ENCODE data around the gene TMIGD3. TPM values are rescaled to one million over a fixed set of nuclear protein-coding genes. Genes with fewer than 3 reads are reported as not detected.

The TMIGD3 gene
- total RNA-seq, 2 experiments from 2014 or later, result not detected

- Mint-ChIP-seq H3K27ac (no peak overlapping the region), H3K4me3 (no peak overlapping the region)
- POLR2A ChIA-PET, result no interaction called here
Measured at GRCh38 chr1:111540928-111541327, 37.5 kb upstream of the TMIGD3 start.

GRCh38 chr1:111538343-111539025, 35.1 kb upstream of the TMIGD3 start:
- CTCF ChIA-PET, result no interaction called here
- no peaks in the 10 kb centered on the region for H3K9me3 Mint-ChIP-seq

More at GRCh38 chr1:111540928-111541327, 37.5 kb upstream of the TMIGD3 start:
- no peak for ATAC-seq (ENCODE audit: poor library complexity)
- no peak overlapping the region for H3K4me3 ChIP-seq (ENCODE audit: low read length)
- no peaks in the 10 kb centered on the region for H3K4me1 Mint-ChIP-seq (ENCODE audit: low read depth)
- intact Hi-C loops (cut with DNase I, micrococcal nuclease), result no loop called here
- H3K27ac ChIP-seq (ENCODE audit: low read depth in 1 of 2, low read length in 2 of 2), result no peak overlapping the region
- H3K27me3 Mint-ChIP-seq, result no peaks in the 10 kb centered on the region
- DNase-seq, result no peak
- no peaks in the 10 kb centered on the region for H3K9me3 Mint-ChIP-seq
- no peak for TF ChIP-seq CTCF (IDR thresholded peaks at IDR 0.05)
- no peaks in the 10 kb centered on the region for H3K9me3 ChIP-seq (ENCODE audit: control insufficient read depth in 1 of 2, insufficient read depth in 1 of 2, low read length in 2 of 2)
- CTCF ChIA-PET, result interaction anchor here (1.2 kb wide), 1 partner anchor 11 kb away, joined by 4 read pairs; no protein-coding TSS in a partner anchor
- no peaks in the 10 kb centered on the region for H3K4me1 ChIP-seq (ENCODE audit: insufficient read depth, low read length)
- H3K27me3 ChIP-seq (ENCODE audit: control insufficient read depth in 1 of 2, insufficient read depth in 2 of 2, low read length in 2 of 2), result no peaks in the 10 kb centered on the region
- no peaks in the 10 kb centered on the region for H3K36me3 Mint-ChIP-seq (ENCODE audit: low read depth)
- no peaks in the 10 kb centered on the region for H3K36me3 ChIP-seq (ENCODE audit: insufficient read depth, low read length)

GRCh38 chr1:111535256-111536191, 32.1 kb upstream of the TMIGD3 start:
- ChIA-PET POLR2A (no interaction called here), CTCF (no interaction called here)
- Mint-ChIP-seq H3K36me3 (ENCODE audit: low read depth) (no peaks in the 10 kb centered on the region), H3K4me3 (no peak overlapping the region), H3K9me3 (no peaks in the 10 kb centered on the region), H3K27ac (no peak overlapping the region), H3K4me1 (ENCODE audit: low read depth) (no peaks in the 10 kb centered on the region), H3K27me3 (no peaks in the 10 kb centered on the region)
- intact Hi-C loops (cut with DNase I, micrococcal nuclease), result no loop called here
- no peaks in the 10 kb centered on the region for H3K4me1 ChIP-seq (ENCODE audit: insufficient read depth, low read length)
- no peaks in the 10 kb centered on the region for H3K36me3 ChIP-seq (ENCODE audit: insufficient read depth, low read length)
- H3K27me3 ChIP-seq (ENCODE audit: control insufficient read depth in 1 of 2, insufficient read depth in 2 of 2, low read length in 2 of 2), result no peaks in the 10 kb centered on the region
- H3K4me3 ChIP-seq (ENCODE audit: low read length), result no peak overlapping the region
- no peaks in the 10 kb centered on the region for H3K9me3 ChIP-seq (ENCODE audit: control insufficient read depth in 1 of 2, insufficient read depth in 1 of 2, low read length in 2 of 2)
- no peak for ATAC-seq (ENCODE audit: poor library complexity)
- DNase-seq, result no peak
- no peak for TF ChIP-seq CTCF (IDR thresholded peaks at IDR 0.05)
- no peak overlapping the region for H3K27ac ChIP-seq (ENCODE audit: low read depth in 1 of 2, low read length in 2 of 2)

More at GRCh38 chr1:111538343-111539025, 35.1 kb upstream of the TMIGD3 start:
- H3K9me3 ChIP-seq (ENCODE audit: control insufficient read depth in 1 of 2, insufficient read depth in 1 of 2, low read length in 2 of 2), result no peaks in the 10 kb centered on the region
- H3K4me1 ChIP-seq (ENCODE audit: insufficient read depth, low read length), result no peaks in the 10 kb centered on the region
- TF ChIP-seq CTCF (IDR thresholded peaks at IDR 0.05), result no peak
- H3K27ac Mint-ChIP-seq, result no peak overlapping the region
- no peaks in the 10 kb centered on the region for H3K4me1 Mint-ChIP-seq (ENCODE audit: low read depth)
- H3K36me3 ChIP-seq (ENCODE audit: insufficient read depth, low read length), result no peaks in the 10 kb centered on the region
- no peak overlapping the region for H3K27ac ChIP-seq (ENCODE audit: low read depth in 1 of 2, low read length in 2 of 2)
- POLR2A ChIA-PET, result no interaction called here
- no peaks in the 10 kb centered on the region for H3K36me3 Mint-ChIP-seq (ENCODE audit: low read depth)
- no peak overlapping the region for H3K4me3 Mint-ChIP-seq
- ATAC-seq (ENCODE audit: poor library complexity) (no peak), DNase-seq (no peak)
- intact Hi-C loops (cut with DNase I, micrococcal nuclease), result no loop called here
- H3K27me3 ChIP-seq (ENCODE audit: control insufficient read depth in 1 of 2, insufficient read depth in 2 of 2, low read length in 2 of 2), result no peaks in the 10 kb centered on the region
- H3K27me3 Mint-ChIP-seq, result no peaks in the 10 kb centered on the region
- no peak overlapping the region for H3K4me3 ChIP-seq (ENCODE audit: low read length)

Data from CD4-positive, alpha-beta T cell (primary cell).